ENCODE data around the gene VPS35L. TPM values are rescaled to one million over a fixed set of nuclear protein-coding genes. Genes with fewer than 3 reads are reported as not detected.

The VPS35L gene
- total and polyA plus RNA-seq, 10 of the 15 experiments (the other 5 are each of a cell fraction or from before 2014, with no cell fraction given), result 14.9 to 44.1 (median 26.3) TPM

DNA sequence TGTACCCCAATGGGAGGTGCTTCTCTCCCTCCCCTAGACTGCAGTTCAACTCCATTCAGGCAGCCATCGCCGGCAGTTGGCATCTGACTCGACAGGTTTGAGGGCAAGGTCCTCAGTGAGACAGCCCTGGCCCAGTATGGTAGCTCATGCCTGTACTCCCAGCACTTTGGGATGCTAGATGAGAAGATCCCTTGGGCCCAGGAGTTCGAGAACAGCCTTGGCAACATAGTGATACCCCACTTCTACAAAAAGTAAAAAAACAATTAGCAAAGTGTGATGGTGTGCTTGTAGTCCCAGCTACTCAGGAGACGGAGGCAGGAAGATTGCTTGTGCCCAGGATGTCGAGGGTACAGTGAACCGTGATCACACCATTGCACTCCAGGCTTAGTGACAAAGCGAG is 12.1 kb downstream of the VPS35L start:
- Histone ChIP-seq H3K9me3 (replicated peaks; ENCODE audit: control insufficient read depth, insufficient read depth, low read length) (no peaks in the 10 kb centered on the region), H3K27ac (ENCODE audit: control insufficient read depth, insufficient read depth) (no peak overlapping the region), H3K9ac (ENCODE audit: control insufficient read depth, insufficient read depth, low read length) (no peak overlapping the region), H3K79me2 (ENCODE audit: control insufficient read depth, insufficient read depth, low read length) (no peaks in the 10 kb centered on the region; the same call in 1 of the 2 replicates), H3K36me3 (ENCODE audit: control insufficient read depth in 2 of 2, insufficient read depth in 2 of 2, low read length in 1 of 2) (peaks cover 4 to 7% of the 10 kb centered on the region in 2 experiments; a peak in 3 of 4 replicates), H3K4me1 (ENCODE audit: control insufficient read depth, insufficient read depth, low read length) (no peaks in the 10 kb centered on the region), H3K27me3 (replicated peaks in 1 of 2; ENCODE audit: control insufficient read depth in 2 of 2, insufficient read depth in 2 of 2, low read length in 1 of 2) (no peaks in the 10 kb centered on the region), H3K4me3 (no peak overlapping the region), H2AFZ (ENCODE audit: control insufficient read depth, low read depth, low read length) (no peak overlapping the region), H3K4me2 (ENCODE audit: control insufficient read depth, insufficient read depth) (no peak overlapping the region), H4K20me1 (ENCODE audit: control insufficient read depth, insufficient read depth) (no peaks in the 10 kb centered on the region)
- in situ Hi-C loops (cut with MboI) (no loop called here), intact Hi-C loops (cut with micrococcal nuclease; ENCODE audit: unreplicated experiment) (no loop called here)
- no peak for ATAC-seq
- ChIA-PET SMC1A (ENCODE audit: uncharacterized antibody, unreplicated experiment) (no interaction called here), CTCF (interaction anchor here (0.6 to 1.4 kb wide), 2 partner anchors 8 to 10 kb away, joined by 3 to 4 read pairs; no protein-coding TSS in a partner anchor), POLR2A (no interaction called here), RAD21 (ENCODE audit: unreplicated experiment) (no interaction called here)
- no peak for FAIRE-seq
- BruUV-seq (replicated peaks), result no TSS peak
- TF ChIP-seq JUNB (IDR thresholded peaks at IDR 0.05) (no peak), ZZZ3 (IDR thresholded peaks at IDR 0.05; ENCODE audit: control insufficient read depth, insufficient read length, low read depth) (no peak)
- WGBS (ENCODE audit: insufficient coverage, insufficient replicate concordance, low lambda C conversion rate, missing lambda C conversion rate), result over 99% methylated on average over 8 of the region's 8 CpGs
- DNase-seq (ENCODE audit: low read depth, low spot score), result no peak

DNA sequence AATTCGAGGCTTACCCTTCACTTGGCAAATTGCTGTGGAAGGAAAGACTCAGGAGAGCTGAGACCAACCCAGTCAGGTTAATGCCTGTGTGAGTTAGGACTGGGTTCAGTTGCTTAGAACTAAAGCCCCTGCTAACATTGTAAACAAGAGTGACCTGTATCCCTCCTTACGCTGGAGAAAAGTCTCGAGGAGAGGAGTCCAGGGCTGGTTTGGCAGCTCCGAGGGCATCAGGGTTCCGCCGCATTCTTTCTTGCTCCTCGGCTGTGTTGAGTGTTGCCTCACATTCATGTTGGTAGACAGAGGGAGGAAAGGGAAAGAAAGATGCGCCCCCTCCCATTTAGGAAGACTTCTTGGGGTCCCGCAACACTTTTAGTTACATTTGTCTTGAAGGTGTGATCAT is 18.5 kb downstream of the VPS35L start:
- ChIA-PET SMC1A (ENCODE audit: uncharacterized antibody, unreplicated experiment) (no interaction called here), CTCF (interaction anchor here (1.0 kb wide), 1 partner anchor 28 kb away, joined by 3 read pairs; no protein-coding TSS in a partner anchor), POLR2A (no interaction called here), RAD21 (ENCODE audit: unreplicated experiment) (no interaction called here)
- no peaks in the 10 kb centered on the region for H3K27me3 ChIP-seq (replicated peaks in 1 of 2; ENCODE audit: control insufficient read depth in 2 of 2, insufficient read depth in 2 of 2, low read length in 1 of 2)
- no peak for DNase-seq (ENCODE audit: low read depth, low spot score)
- in situ Hi-C loops (cut with MboI), result no loop called here
- no TSS peak for BruUV-seq (replicated peaks)
- H4K20me1 ChIP-seq (ENCODE audit: control insufficient read depth, insufficient read depth), result no peaks in the 10 kb centered on the region
- no peak overlapping the region for H3K4me3 ChIP-seq
- no peak for FAIRE-seq
- WGBS (ENCODE audit: insufficient coverage, insufficient replicate concordance, low lambda C conversion rate, missing lambda C conversion rate), result 93% methylated on average over 9 of the region's 9 CpGs
- no peak overlapping the region for H2AFZ ChIP-seq (ENCODE audit: control insufficient read depth, low read depth, low read length)
- no peak overlapping the region for H3K4me2 ChIP-seq (ENCODE audit: control insufficient read depth, insufficient read depth)
- no peak overlapping the region for H3K27ac ChIP-seq (ENCODE audit: control insufficient read depth, insufficient read depth)
- no peaks in the 10 kb centered on the region for H3K79me2 ChIP-seq (ENCODE audit: control insufficient read depth, insufficient read depth, low read length)
- peaks cover 7 to 11% of the 10 kb centered on the region in 2 experiments; a peak in 3 of 4 replicates for H3K36me3 ChIP-seq (ENCODE audit: control insufficient read depth in 2 of 2, insufficient read depth in 2 of 2, low read length in 1 of 2)
- intact Hi-C loops (cut with micrococcal nuclease; ENCODE audit: unreplicated experiment), result no loop called here
- H3K9me3 ChIP-seq (replicated peaks; ENCODE audit: control insufficient read depth, insufficient read depth, low read length), result no peaks in the 10 kb centered on the region
- H3K9ac ChIP-seq (ENCODE audit: control insufficient read depth, insufficient read depth, low read length), result no peak overlapping the region
- no peak for ATAC-seq
- no peaks in the 10 kb centered on the region for H3K4me1 ChIP-seq (ENCODE audit: control insufficient read depth, insufficient read depth, low read length)
- no peak for TF ChIP-seq ZBED1 (IDR thresholded peaks at IDR 0.05; ENCODE audit: borderline replicate concordance)
- no peak for TF ChIP-seq HCFC1 (IDR thresholded peaks at IDR 0.05; ENCODE audit: low read length)
- TF ChIP-seq EED (IDR thresholded peaks at IDR 0.05; ENCODE audit: low read depth), result no peak
- TF ChIP-seq, protein P1, sequence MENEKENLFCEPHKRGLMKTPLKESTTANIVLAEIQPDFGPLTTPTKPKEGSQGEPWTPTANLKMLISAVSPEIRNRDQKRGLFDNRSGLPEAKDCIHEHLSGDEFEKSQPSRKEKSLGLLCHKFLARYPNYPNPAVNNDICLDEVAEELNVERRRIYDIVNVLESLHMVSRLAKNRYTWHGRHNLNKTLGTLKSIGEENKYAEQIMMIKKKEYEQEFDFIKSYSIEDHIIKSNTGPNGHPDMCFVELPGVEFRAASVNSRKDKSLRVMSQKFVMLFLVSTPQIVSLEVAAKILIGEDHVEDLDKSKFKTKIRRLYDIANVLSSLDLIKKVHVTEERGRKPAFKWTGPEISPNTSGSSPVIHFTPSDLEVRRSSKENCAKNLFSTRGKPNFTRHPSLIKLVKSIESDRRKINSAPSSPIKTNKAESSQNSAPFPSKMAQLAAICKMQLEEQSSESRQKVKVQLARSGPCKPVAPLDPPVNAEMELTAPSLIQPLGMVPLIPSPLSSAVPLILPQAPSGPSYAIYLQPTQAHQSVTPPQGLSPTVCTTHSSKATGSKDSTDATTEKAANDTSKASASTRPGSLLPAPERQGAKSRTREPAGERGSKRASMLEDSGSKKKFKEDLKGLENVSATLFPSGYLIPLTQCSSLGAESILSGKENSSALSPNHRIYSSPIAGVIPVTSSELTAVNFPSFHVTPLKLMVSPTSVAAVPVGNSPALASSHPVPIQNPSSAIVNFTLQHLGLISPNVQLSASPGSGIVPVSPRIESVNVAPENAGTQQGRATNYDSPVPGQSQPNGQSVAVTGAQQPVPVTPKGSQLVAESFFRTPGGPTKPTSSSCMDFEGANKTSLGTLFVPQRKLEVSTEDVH (IDR thresholded peaks at IDR 0.05; ENCODE audit: low read depth, partially characterized antibody), result no peak
- TF ChIP-seq, protein P2, sequence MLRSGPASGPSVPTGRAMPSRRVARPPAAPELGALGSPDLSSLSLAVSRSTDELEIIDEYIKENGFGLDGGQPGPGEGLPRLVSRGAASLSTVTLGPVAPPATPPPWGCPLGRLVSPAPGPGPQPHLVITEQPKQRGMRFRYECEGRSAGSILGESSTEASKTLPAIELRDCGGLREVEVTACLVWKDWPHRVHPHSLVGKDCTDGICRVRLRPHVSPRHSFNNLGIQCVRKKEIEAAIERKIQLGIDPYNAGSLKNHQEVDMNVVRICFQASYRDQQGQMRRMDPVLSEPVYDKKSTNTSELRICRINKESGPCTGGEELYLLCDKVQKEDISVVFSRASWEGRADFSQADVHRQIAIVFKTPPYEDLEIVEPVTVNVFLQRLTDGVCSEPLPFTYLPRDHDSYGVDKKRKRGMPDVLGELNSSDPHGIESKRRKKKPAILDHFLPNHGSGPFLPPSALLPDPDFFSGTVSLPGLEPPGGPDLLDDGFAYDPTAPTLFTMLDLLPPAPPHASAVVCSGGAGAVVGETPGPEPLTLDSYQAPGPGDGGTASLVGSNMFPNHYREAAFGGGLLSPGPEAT (IDR thresholded peaks at IDR 0.05; ENCODE audit: low read depth), result no peak
- TF ChIP-seq, protein P3, sequence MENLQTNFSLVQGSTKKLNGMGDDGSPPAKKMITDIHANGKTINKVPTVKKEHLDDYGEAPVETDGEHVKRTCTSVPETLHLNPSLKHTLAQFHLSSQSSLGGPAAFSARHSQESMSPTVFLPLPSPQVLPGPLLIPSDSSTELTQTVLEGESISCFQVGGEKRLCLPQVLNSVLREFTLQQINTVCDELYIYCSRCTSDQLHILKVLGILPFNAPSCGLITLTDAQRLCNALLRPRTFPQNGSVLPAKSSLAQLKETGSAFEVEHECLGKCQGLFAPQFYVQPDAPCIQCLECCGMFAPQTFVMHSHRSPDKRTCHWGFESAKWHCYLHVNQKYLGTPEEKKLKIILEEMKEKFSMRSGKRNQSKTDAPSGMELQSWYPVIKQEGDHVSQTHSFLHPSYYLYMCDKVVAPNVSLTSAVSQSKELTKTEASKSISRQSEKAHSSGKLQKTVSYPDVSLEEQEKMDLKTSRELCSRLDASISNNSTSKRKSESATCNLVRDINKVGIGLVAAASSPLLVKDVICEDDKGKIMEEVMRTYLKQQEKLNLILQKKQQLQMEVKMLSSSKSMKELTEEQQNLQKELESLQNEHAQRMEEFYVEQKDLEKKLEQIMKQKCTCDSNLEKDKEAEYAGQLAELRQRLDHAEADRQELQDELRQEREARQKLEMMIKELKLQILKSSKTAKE (IDR thresholded peaks at IDR 0.05; ENCODE audit: low read depth, poor library complexity, severe bottlenecking), result no peak
- TF ChIP-seq, protein P4, sequence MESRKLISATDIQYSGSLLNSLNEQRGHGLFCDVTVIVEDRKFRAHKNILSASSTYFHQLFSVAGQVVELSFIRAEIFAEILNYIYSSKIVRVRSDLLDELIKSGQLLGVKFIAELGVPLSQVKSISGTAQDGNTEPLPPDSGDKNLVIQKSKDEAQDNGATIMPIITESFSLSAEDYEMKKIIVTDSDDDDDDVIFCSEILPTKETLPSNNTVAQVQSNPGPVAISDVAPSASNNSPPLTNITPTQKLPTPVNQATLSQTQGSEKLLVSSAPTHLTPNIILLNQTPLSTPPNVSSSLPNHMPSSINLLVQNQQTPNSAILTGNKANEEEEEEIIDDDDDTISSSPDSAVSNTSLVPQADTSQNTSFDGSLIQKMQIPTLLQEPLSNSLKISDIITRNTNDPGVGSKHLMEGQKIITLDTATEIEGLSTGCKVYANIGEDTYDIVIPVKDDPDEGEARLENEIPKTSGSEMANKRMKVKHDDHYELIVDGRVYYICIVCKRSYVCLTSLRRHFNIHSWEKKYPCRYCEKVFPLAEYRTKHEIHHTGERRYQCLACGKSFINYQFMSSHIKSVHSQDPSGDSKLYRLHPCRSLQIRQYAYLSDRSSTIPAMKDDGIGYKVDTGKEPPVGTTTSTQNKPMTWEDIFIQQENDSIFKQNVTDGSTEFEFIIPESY (IDR thresholded peaks at IDR 0.05), result no peak
